H4 (cell line): ENCODE data around the gene AFF2. TPM values are rescaled to one million over a fixed set of nuclear protein-coding genes. Genes with fewer than 3 reads are reported as not detected.
A peak's percentile ranks its signal among the peaks of the same experiment; 100 is the strongest.

Experiments used
- DNase-seq: peaks from one replicate; pipeline ENCODE4 v3.0.0-alpha.2; 2015; ENCODE audit warnings: low spot score
- total RNA-seq: library from RNA; depleted of rRNA; stranded (reverse); fragments of >200 nt; shearing (Covaris generic); gene quantifications from 2 replicates; pipeline ENCODE4 v1.2.3, GENCODE V29; 2014; rRNA removed

The AFF2 gene
- total RNA-seq, result under 0.01 and 0.10 TPM in 2 replicates

DNA sequence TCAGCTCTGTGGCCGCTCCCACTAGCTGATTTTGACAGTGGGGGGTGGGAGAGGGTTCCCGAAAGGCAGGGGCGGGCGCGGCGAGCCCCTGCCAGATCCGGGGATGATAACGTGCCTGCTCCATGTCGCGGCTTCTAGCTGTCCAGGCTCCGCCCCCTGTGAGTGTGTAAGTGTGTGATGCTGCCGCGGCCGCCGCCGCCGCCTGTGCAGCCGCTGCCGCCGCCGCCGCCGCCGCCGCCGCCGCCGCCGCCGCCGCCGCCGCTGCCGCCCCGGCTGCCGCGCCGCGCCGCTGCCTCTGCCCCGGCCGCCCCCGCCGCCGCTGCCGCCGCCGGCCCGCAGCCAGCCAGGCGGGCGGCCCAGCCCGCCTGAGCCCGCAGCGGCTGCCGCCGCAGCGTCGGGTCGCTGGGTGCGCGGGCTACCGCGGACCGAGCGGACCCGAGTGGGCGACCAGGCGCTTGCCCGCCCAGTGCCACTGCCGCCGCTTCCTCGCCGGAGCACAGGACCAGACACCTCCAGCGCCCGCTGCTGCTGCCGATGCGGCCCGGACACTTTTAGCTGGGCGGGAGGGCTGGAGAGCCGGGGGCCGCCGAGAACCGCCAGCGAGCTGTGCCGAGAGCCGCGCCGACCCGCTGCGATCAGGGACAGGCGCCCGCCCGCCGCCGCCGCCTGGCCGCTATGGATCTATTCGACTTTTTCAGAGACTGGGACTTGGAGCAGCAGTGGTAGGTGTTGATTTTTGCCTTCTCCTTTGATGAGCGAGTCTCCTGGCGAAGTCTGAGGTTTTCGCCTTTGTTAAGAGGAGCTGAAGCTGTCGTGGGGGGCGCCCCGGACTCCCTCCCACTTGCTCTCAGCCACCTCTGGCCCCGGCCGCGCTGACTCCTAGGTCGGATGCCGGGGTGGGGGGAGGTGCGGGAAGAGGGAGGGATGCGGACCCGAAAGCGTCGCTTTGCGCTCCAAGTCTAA is at the start of gene AFF2:
Gene AFF2 (plus strand): TSS at position 195 of the 963 bp plus-strand sequence. CDS start 481 bp downstream, at position 676.
- DNase-seq, result no peak

DNA sequence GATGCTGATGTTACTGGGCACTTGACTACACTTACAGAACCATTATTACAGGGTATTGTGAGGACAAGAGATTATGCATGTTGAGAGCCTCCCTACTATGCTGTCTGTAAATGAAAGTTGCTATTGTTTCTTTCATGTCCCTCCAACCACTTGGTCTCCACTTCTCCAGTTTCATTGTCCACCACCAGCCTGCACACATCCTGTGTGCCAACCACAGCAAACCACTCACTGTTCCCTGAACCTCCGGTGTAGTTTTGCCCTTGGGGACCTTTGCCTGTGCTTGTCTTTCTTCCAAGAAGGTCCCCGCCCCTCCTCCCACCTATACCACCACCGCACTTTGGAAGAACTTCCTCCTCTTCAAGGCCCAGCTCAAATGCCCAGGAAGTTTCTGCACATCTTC is 43.1 kb upstream of the AFF2 start:
- no peak for DNase-seq

DNA sequence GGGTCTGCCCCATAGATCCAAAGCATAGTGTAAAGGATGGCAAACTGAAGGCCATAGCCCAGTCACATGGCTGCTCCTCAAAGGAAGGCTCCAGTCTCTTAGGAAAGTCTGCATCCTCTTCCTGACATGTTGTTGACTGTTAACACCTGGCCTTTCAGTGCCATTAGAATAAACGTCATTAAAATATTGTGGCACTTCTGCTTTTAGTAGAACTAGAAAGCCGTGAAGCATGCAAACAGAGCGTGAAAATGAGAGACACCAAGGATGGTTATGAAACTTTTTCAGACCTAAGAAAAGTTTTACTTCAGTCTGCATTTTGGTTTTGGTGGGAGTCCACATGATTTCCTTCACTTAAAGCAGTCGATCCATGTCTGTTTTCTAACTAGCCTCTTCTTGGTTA is 41.1 kb upstream of the AFF2 start:
- DNase-seq, result no peak

DNA sequence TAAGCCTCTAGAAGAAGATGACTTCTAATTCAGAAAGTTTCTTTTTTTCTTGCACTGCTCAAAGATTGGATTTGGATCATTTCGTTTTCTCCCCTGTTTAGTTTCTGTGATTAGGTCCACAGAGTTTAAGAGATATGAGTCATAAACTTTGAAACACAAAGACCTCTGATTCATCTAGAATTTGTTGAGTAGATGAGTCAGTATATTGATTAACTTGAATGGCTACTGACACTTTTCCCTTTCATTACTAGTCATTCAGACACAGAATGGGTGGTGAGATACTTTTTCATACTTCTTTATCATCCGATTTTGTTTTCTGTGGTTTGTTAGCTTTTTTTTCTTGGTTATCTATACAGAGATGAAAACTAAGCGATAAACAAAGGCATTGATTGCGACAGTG is 34.1 kb upstream of the AFF2 start:
- DNase-seq, result no peak

DNA sequence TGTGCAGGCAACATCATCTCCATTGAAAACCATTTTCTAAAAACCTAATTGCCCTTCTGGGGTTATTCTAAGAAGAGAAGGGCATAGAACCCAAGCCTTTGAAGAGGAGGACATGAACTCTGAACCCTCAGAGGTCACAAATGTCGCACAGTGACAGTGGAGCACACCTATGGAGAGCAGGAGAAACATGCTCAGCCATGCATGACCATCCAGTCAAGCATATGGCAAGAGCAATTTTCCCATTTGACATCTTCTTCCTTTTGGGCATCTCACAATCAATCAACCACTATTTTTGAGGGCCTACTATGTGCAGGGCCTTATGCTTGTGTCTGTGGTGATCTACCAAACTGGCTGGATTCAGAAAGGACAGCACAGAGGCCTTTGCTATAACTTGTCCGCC is 30.1 kb upstream of the AFF2 start:
- DNase-seq, result no peak

DNA sequence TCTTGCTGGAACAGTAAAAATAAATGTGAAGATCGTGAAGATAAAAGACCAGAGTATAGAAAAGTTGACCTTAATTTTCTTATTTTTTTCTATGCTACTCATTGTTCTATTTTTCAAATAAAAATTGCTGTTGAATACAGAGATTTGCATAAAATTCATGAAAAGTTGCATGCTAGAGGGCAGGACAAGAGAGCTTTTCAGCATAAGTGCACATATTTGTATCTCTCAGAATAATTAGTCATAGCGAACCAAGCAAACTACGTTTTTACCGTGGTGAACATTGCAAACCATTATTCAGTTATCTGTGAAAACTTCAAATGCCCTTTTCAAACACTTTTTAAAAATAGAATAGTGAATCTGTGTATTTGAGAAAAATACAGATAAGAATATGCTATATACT is 26.4 kb upstream of the AFF2 start:
- no peak for DNase-seq

DNA sequence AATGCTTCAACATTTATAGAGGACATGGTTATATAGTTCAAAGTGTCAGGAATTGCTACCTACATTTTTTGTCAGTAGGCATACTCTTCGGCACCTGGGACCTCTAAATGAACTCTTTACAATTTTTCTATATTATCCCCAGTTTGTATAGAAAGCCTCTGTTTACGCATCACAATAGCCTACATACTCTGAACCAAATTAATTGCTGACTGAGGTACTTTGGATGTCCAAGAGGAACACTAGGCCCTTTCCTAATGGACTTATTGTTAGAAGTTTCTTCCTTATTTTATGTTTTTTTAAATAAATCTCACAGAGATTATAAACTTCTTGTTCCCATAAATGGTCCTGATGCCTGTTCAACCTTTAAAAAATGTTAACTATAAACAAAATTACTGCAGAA is 8.4 kb upstream of the AFF2 start:
- DNase-seq, result no peak

DNA sequence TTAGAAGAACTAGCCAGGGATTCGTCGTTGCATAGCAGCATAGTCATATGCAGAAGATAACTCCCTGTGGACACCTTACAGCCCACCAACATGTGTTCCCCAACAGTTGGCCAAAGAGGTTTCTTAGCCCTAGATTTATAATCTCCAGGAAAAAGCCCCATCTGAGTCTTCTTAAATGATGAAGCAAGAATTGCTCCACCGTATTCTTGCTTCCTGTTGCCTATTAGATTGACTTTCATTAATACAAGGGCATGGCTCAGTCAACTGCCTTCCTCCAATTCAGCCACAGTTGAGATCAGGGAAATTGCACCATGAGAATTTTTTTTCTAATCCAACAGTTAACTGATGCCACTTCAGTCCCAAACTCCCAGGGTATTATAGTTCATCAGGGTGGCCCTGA is 5.2 kb upstream of the AFF2 start:
- DNase-seq, result no peak

DNA sequence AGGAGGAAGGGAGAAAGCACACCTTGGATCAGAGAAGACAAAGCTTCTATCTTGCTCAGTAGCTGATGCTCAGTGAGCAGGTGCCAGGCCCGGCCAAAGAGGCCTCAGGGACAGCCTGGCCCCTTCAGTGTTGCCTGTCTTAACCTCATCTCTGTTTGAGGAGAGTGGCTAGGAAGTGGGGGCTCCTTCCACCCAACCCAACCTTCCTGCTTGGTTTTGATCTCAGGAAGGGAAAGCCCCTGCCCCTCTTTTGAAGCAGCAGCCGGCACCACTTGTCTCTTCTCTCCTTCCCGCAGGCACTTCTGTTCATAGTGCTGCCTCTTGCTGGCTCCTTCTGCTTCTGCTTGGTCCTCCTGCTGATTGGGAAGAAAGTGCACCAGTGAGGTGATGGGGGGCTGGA is 2.4 kb upstream of the AFF2 start:
- DNase-seq, result no peak

DNA sequence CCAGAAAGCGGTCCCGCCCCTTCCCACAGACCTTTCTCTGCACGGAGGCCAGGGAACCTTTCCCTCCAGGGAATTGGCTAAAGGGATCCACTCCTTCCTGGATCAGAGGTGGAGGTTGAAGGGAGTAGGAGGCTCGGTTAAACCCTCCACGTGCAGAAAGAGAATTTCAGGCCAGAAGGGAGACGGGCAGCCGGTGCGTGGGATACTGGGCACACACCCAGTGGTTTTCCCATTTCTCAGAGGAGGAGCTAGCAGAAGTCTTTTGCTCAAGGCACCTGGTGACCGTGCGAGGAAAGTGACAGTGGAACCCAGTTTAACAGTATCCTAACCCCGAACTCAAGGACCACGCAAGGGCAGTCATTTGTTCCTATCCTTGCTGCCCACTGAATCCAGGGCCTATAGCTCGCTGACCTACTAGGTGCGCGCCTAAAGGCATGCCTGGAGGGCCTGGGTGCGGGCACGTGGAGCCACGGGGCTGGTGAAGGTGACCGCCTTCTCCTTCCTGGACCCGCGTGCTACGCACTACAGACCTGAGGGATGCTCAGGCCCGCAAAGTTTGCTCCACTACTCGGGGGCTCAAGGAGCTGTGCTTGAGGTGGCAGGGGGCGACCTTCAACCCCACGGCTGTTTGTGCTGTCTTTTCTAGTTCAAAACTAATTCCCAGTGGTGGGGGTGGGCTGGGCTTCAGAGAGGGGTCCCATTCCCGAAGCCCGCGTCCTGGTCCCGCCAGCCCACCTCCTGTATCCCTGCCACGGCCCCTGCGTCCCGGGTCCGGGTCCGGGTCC is 587 bp upstream of the AFF2 start:
- no peak for DNase-seq

DNA sequence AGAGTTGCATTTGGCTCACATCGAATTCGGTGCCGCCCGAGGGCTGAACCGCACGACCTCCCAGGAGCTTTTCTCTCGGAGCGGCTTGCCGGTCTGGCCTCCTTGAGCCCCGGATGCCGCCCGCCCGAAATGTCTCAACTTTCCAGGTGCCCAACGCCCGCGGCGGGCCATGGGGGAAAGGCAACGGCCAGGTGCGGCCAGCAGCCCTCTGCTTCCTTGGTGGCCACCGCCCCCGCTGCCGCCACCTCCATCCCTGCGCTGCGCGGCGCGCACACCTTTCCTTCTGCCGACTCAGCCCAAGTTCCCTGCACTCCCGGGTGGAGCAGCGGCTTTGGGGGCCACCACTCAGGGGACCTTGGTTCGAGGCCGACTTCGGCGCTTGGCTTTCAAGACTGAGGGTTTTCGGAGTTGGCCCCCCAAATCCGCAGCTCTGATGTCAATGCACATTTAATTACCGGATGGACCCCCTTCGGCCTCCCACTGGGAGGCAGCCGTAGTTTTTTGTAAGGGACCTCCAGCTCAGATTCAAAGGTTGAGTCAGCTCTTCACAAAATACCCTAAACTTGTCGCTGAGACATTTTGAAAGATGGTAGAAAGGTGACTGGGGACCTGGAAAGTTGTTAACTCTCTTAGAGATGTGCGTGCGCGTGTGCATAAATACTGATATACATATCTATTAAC is 1.1 kb downstream of the AFF2 start:
- no peak for DNase-seq

DNA sequence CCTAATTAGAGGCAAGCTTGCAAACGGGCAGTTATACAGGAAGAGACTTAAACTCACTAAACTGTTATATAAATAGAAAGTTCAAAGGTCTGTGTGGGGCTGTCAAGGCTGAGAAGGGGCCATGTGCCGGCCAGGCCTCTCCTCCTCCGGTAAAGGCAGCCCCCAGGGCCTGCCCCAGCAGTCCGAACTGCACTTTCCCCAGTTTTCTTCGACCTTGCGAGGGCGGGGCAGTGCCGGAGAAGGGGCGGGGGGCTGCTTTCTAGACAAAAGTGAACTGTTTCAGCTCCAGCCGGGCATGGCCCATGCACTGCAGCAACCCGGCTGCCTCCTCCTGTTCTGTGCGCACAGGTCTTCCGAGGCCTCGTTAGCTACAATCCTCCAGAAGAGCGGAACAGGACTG is 4.1 kb downstream of the AFF2 start:
- no peak for DNase-seq

DNA sequence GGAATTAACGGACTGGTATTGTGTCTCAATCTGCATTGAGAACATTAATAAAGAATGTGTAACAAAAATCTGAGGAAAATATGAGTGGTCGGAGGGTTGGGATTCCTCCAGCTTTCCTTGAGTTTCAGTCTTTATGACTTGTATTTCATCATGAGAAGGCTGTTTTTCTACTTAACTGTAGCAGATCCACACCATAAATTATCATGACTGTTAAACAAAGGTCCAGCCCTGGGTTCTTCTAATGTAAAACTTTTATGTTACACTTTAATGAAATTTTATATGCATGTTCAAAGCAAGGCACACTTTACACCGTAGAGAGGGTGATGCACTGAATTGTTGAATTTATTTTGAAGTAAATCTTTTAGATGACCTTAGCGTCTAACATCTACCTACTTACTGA is 7.0 kb downstream of the AFF2 start:
- no peak for DNase-seq

DNA sequence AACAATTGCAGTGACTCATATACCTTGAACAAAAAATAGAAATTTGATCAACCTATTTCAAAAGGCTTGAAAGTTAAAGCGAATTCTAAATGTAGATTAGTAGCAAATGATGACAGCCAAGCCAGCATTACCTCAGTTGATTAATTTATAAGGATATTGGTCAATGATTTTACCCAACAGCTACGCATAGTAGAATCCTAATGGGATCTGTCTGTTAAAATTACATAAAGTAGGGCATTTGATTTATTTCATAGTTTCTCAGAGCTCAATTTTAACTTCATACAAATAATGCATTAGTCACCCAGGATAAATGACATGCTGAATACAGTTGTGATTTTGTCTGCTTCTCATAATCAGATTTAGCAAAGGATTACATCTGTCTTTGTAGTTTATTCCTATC is 12.0 kb downstream of the AFF2 start:
- no peak for DNase-seq

DNA sequence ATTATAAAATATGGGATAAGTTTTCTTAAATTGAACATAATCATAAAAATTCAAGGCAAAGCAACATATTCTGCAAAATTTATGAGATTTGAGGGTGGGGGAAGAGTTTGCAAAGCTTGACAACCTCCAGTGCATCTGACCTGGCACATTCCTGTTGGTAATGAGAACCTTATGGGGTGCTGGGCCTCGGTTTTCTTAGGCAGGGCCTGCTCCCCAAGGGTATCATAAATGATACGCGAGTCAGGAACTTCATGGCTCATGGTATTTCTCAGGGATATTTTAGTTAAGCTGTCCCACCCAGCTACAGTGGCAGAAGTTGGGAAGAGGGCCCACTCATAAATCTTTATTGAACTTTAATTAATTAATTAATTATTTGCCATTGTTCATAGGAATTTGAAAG is 13.2 kb downstream of the AFF2 start:
- DNase-seq, result no peak

DNA sequence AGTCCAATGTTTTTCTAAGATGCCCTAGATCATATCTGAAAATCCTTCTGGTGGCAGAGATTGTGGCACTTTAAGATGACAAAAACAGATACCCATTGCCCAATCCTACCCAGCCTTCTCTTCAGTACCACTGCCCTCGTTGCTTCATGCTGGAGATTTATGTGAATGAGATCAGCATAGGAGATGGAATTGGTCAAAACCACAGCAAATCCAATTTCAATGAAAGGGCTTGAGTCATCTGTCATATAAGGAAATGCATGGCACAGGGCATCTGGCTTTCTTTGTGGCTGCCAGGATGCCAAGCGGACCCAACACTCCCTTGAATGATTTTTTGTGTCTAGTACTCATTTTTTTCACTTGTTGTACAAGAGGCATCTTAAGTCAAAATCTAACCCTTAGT is 16.8 kb downstream of the AFF2 start:
- peak; percentile 45 for DNase-seq

DNA sequence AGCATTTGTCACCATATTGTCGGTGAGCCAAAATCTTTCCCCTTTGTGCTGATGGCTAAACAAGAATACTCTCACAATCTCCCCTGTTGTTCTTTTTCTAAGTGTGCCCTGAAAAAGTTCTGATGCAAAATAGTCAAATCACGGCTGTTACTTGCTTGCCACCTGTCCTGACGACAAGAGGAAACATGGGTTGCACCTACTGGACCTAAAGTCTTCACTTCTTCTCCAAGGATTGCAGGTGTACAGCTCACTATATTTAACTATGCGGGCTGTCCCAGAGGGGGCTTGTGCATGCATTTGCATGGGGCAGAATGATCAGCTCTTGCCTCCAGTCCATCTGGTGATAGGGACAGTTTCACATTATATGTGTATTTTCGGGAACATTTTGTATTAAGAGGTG is 21.6 kb downstream of the AFF2 start:
- no peak for DNase-seq

DNA sequence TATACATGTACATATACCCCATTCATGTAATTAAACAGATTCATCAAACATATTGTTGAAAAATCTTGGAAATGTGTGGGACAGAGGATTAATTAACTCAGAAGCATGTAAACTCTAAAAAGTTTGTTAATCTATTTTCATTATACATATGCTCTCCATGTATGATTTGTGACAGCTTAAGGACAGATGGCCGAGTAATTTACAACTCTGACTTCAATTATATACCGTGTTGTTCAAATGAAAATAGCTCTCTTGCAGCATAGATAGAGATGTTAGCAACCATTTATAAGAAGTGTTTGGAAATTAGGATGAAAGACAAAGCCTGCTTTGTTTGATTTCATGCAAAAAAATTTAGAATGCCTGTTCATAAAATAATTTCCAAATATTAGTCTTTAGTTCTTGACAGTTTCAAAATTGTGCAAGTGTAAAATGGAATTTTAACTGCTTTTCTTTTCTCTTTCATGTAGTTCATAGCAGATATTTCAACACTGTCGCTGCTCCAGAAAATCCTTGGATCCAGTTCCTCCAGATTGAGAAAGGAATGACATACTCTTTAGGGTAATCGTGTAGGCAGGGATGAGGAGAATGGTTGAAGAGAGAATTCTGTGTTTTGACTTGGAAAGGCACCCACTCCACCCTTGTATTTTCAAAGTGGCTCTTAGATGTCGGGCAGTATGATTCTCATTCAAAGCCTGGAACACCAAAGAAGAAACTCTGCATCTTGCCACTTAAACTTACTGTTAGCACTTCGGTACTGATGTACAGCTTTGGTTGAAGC is 23.1 kb downstream of the AFF2 start:
- no peak for DNase-seq

DNA sequence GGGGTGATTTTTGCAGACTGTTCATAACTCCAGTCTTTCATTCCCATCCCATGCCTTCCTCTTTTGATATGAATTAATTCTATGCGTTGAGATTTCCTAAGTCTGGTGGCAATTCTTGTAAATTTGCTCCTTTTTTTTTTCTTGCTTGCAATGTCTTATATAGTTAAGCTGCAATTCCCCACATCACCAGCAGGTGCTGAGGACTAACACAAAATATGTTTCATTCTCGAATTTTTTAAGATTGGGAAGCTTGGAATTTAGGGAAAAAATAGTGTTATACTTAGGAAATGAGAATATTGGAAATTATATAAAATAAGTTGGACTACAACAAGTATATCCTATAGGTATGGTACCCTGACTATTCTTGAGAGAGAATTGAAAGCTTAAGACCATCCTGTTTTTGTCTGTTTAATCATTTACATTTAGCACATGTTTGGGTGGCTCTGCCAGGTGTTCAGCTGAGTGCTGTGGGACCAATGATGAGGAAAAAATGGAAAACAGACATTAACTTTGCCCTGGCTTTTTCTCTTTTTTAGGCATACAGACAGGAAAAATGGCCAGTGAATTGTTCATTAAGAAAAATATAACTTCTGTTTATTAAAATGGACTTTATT is 30.2 kb downstream of the AFF2 start:
- DNase-seq, result peak; percentile 3

DNA sequence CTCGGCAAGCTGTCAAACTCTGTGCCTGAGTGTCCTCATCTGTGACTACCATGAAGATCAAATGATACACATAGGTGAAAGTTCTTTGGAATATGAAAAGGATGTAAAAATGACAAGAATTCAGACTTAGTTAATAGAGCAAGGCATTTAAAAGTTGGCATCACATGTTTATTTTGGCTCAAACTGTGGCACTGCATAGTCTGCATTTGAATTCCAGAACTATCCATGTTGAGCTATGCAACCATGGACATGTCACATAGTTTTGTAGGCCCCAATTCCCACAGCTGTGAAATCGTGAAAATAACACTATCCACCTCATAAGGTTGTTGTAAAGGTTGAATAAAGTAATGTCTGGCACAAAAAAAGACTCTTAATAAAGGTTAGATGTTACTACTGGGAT is 33.9 kb downstream of the AFF2 start:
- DNase-seq, result no peak

DNA sequence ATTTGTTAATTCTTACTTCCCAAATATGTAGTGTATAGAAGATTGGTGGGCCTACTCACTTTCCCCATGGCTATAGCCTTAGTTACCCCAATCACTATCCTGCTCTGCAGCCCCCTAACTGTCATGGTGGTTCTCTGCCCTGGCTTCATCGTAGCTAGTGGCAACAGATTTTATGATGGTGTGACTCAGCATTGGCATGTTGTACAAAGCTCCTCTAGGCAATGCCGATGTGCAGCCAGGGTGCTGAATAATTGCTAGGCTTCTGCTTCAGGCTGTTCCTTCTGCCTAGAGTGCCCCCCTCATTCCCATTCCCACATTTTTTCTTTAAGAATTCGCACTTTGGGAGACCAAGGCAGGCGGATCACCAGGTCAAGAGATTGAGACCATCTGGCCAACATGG is 35.2 kb downstream of the AFF2 start:
- peak; percentile 5 for DNase-seq
